DND-41 (cell line): ENCODE results near the gene CELF5.

Experiments
- ATAC-seq: fragments of 200-7000 bp; cut with Tn5 transposase; 3 replicates; pipeline ENCODE4 v1.9.1; 2021; ENCODE audit warnings: low read depth; ENCODE audit not compliant: insufficient read depth
- DNase-seq: peaks from one replicate; pipeline ENCODE4 v3.0.0-alpha.2; 2020
- H2AFZ ChIP-seq: 2 replicates; pipeline ENCODE4 v1.6.0; 2012; ENCODE audit warnings: low read depth, low read length
- H3K27ac ChIP-seq: 2 replicates; pipeline ENCODE4 v1.5.1; 2012; ENCODE audit warnings: low read length, inconsistent platforms
- H3K27me3 ChIP-seq: fragments of 200-600 bp; sonication (generic); 2 replicates; pipeline ENCODE4 v1.6.0; 2012; ENCODE audit warnings: low read length, mild to moderate bottlenecking, inconsistent platforms; ENCODE audit not compliant: insufficient read depth, poor library complexity
- H3K36me3 ChIP-seq: 2 replicates; pipeline ENCODE4 v1.5.1; 2012; ENCODE audit warnings: low read length, inconsistent platforms; ENCODE audit not compliant: insufficient read depth
- H3K4me1 ChIP-seq: 2 replicates; pipeline ENCODE4 v1.5.1; 2012; ENCODE audit warnings: mild to moderate bottlenecking, low read length; ENCODE audit not compliant: insufficient read depth
- H3K4me2 ChIP-seq: 2 replicates; pipeline ENCODE4 v1.6.0; 2012; ENCODE audit warnings: mild to moderate bottlenecking, moderate library complexity, low read length, inconsistent platforms; ENCODE audit not compliant: insufficient read depth
- H3K4me3 ChIP-seq, 2 experiments: fragments of 200-600 bp in 1 of 2; shearing (Covaris generic) in 1 of 2; 2 replicates each; pipeline ENCODE4 v1.5.1; 2012 to 2016; ENCODE audit warnings: inconsistent platforms in 2 of 2, low read length in 2 of 2, mild to moderate bottlenecking in 2 of 2, low read depth in 1 of 2, moderate library complexity in 1 of 2
- H3K79me2 ChIP-seq: 2 replicates; pipeline ENCODE4 v1.6.0; 2012; ENCODE audit warnings: low read length, inconsistent platforms; ENCODE audit not compliant: insufficient read depth
- H3K9ac ChIP-seq: 2 replicates; pipeline ENCODE4 v1.6.0; 2012; ENCODE audit warnings: low read depth, mild to moderate bottlenecking, inconsistent platforms, low read length, moderate library complexity
- H3K9me3 ChIP-seq: 2 replicates; pipeline ENCODE4 v1.5.1; 2012; ENCODE audit warnings: low read length, moderate library complexity, mild to moderate bottlenecking, inconsistent platforms; ENCODE audit not compliant: insufficient read depth, severe bottlenecking
- H4K20me1 ChIP-seq: 2 replicates; pipeline ENCODE4 v1.6.0; 2012; ENCODE audit warnings: low read length; ENCODE audit not compliant: insufficient read depth
- CTCF ChIP-seq: IDR thresholded peaks from 2 replicates; pipeline ENCODE4 v1.5.1; 2012; ENCODE audit warnings: borderline replicate concordance, low read length, moderate library complexity, mild to moderate bottlenecking; ENCODE audit not compliant: poor library complexity, severe bottlenecking; ENCODE audit errors: extremely low read depth
- EZH2 ChIP-seq: IDR thresholded peaks from 3 replicates; pipeline ENCODE4 v1.6.1; 2012; ENCODE audit warnings: borderline replicate concordance, low read depth, mild to moderate bottlenecking, moderate library complexity, low read length, inconsistent platforms; ENCODE audit not compliant: severe bottlenecking

Gene CELF5

GRCh38 chr19:3323026-3323425 lies 98.6 kb downstream of the CELF5 start:
- Histone ChIP-seq H4K20me1 (no peaks in the 10 kb centered on the region), H3K4me1 (no peaks in the 10 kb centered on the region), H3K79me2 (no peaks in the 10 kb centered on the region), H3K9me3 (no peaks in the 10 kb centered on the region), H3K27ac (no peak overlapping the region), H3K9ac (no peak overlapping the region), H3K4me3 (no peak overlapping the region), H3K36me3 (no peaks in the 10 kb centered on the region), H3K27me3 (no peaks in the 10 kb centered on the region), H2AFZ (no peak overlapping the region), H3K4me2 (no peak overlapping the region)
- no peak for TF ChIP-seq CTCF
- no peak for TF ChIP-seq EZH2
- ATAC-seq (no peak), DNase-seq (no peak)

GRCh38 chr19:3323658-3324057 lies 99.2 kb downstream of the CELF5 start:
- H3K4me1 ChIP-seq, result no peaks in the 10 kb centered on the region
- H3K36me3 ChIP-seq, result no peaks in the 10 kb centered on the region
- no peaks in the 10 kb centered on the region for H3K79me2 ChIP-seq
- DNase-seq, result no peak
- no peaks in the 10 kb centered on the region for H3K9me3 ChIP-seq
- no peaks in the 10 kb centered on the region for H4K20me1 ChIP-seq
- no peaks in the 10 kb centered on the region for H3K27me3 ChIP-seq
- H3K4me2 ChIP-seq, result no peak overlapping the region
- ATAC-seq, result no peak
- H3K9ac ChIP-seq, result no peak overlapping the region
- H3K4me3 ChIP-seq, result no peak overlapping the region
- H2AFZ ChIP-seq, result no peak overlapping the region
- no peak overlapping the region for H3K27ac ChIP-seq
- TF ChIP-seq EZH2, result no peak
- no peak for TF ChIP-seq CTCF

- no peaks in the 10 kb centered on the region for H3K27me3 ChIP-seq
- H4K20me1 ChIP-seq, result no peaks in the 10 kb centered on the region
- TF ChIP-seq CTCF (peak; percentile 92), EZH2 (no peak)
- ATAC-seq, result peak; percentile 79
- no peaks in the 10 kb centered on the region for H3K4me1 ChIP-seq
- H3K36me3 ChIP-seq, result no peaks in the 10 kb centered on the region
- no peaks in the 10 kb centered on the region for H3K9me3 ChIP-seq
- H3K27ac ChIP-seq, result no peak overlapping the region
- no peak overlapping the region for H3K4me3 ChIP-seq
- no peak overlapping the region for H3K9ac ChIP-seq
- H3K4me2 ChIP-seq, result no peak overlapping the region
- no peaks in the 10 kb centered on the region for H3K79me2 ChIP-seq
- H2AFZ ChIP-seq, result no peak overlapping the region
- peak; percentile 76 for DNase-seq
Observed at GRCh38 chr19:3324405-3324856, 100.0 kb downstream of the CELF5 start.

- no peaks in the 10 kb centered on the region for H4K20me1 ChIP-seq
- no peak for DNase-seq
- H3K27ac ChIP-seq, result no peak overlapping the region
- no peaks in the 10 kb centered on the region for H3K79me2 ChIP-seq
- no peak overlapping the region for H3K9ac ChIP-seq
- no peaks in the 10 kb centered on the region for H3K27me3 ChIP-seq
- H3K4me3 ChIP-seq, result no peak overlapping the region
- no peaks in the 10 kb centered on the region for H3K36me3 ChIP-seq
- ATAC-seq, result no peak
- no peak overlapping the region for H2AFZ ChIP-seq
- H3K4me2 ChIP-seq, result no peak overlapping the region
- no peak for TF ChIP-seq CTCF
- no peak for TF ChIP-seq EZH2
- H3K9me3 ChIP-seq, result no peaks in the 10 kb centered on the region
- H3K4me1 ChIP-seq, result no peaks in the 10 kb centered on the region
Observed at GRCh38 chr19:3325451-3325850, 101.0 kb downstream of the CELF5 start.
